ENCODE results near the gene AHRR.
"Not testable (repeated sequence)": the region's sequence is repeated elsewhere in the genome, so short reads cannot be mapped to it uniquely, and the experiment has no call there.

Gene AHRR

DNA sequence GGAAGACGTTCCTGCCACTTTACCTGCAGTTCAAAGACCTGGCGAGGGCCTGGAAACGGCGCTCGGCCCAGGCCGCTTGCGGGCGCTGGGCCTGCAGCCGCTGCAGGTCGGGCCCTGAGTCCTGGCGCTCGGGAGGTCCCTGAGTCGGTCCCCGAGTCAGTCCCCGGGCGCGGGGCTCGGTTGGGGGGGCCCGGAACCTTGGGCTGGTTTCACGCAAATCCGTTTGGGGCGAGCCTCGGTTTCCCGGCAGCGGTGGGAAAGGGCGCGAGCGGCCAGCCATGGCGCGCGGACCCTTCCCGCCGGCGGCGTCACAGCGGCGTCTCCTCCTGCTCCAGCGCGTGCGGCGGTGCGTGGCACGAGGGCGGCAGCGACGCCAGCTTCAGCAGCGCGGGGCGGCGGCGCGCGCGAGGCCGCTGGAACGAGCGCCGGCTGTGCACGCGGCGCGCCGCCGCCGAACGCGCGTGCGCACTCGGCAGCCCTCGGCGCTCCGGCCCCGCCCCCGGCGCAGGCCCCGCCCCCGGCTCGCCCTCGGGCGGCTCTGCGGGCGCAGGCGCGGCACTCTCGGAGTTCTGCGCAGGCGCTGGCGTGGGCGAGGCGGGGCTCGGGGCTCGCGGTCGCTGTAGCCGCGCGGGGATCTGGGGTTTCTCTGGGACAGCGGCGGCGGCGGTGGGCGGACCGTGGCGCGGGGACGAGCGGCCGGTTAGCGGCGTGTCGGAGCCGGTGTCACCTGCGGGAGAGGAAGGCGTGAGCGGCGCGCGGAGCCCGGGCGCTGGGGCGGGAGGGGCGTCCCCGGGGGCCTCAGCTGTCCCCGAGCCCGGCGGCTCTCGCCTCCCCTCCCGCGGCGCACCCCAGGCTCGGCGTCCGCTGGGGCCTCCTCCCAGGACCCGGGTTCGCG, 151.4 kb downstream of the AHRR start:
- TF ChIP-seq, protein P1, sequence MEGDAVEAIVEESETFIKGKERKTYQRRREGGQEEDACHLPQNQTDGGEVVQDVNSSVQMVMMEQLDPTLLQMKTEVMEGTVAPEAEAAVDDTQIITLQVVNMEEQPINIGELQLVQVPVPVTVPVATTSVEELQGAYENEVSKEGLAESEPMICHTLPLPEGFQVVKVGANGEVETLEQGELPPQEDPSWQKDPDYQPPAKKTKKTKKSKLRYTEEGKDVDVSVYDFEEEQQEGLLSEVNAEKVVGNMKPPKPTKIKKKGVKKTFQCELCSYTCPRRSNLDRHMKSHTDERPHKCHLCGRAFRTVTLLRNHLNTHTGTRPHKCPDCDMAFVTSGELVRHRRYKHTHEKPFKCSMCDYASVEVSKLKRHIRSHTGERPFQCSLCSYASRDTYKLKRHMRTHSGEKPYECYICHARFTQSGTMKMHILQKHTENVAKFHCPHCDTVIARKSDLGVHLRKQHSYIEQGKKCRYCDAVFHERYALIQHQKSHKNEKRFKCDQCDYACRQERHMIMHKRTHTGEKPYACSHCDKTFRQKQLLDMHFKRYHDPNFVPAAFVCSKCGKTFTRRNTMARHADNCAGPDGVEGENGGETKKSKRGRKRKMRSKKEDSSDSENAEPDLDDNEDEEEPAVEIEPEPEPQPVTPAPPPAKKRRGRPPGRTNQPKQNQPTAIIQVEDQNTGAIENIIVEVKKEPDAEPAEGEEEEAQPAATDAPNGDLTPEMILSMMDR (IDR thresholded peaks at IDR 0.05) = peak; percentile 59
- Histone ChIP-seq H3K27ac (peak overlapping the region; percentile 70), H3K79me2 (no peaks in the 10 kb centered on the region), H3K27me3 (ENCODE audit: control insufficient read depth, insufficient read depth, low read length) (no peaks in the 10 kb centered on the region), H2AFZ (peak overlapping the region; percentile 95), H3K9me3 (ENCODE audit: control insufficient read depth, low read length) (no peaks in the 10 kb centered on the region), H3K9ac (peak overlapping the region; percentile 89), H3K4me1 (peaks cover 4% of the 10 kb centered on the region), H3K4me2 (ENCODE audit: low read length) (peak overlapping the region; percentile 86), H3K36me3 (ENCODE audit: control insufficient read depth, insufficient read depth, low read length) (no peaks in the 10 kb centered on the region), H3K4me3 (ENCODE audit: low read depth, low read length) (peak overlapping the region; percentile 82)

DNA sequence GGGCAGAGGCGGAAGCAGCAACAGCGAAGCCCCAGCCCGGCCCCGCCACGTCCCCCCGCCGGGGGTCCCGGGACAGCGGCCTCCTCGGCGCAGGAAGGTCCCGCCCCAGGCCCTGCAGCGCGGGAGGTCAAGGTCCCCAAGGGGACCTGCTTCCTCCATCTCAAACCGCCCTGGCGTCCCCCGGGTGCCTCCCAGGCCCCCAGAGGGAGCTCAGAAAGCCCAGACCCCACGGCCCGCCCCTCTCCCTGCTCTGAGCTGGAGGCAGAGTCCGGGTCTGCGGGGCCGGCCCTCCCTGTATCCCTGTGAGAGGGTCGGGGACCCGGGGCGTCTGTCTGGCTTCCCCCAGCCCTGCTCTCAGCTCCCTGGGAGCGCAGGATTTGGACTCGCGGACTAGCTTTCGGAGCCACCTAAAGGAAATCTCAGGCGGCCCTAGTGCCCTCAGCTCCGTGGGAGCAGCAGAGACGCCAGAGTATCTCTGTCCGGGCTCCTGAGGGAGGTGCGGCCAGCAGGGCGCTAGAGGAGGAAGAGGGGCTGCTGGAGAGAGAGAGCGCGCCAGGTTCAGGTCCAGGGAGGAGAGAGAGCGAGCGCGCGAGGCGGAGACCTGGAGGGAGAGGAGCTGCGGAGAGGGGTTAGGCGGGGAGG, 152.2 kb downstream of the AHRR start:
- H3K9ac ChIP-seq = peak overlapping the region; percentile 21
- H3K9me3 ChIP-seq (ENCODE audit: control insufficient read depth, low read length) = no peaks in the 10 kb centered on the region
- peak overlapping the region; percentile 94 for H2AFZ ChIP-seq
- H3K27me3 ChIP-seq (ENCODE audit: control insufficient read depth, insufficient read depth, low read length) = no peaks in the 10 kb centered on the region
- H3K27ac ChIP-seq = peak overlapping the region; percentile 33
- peak overlapping the region; percentile 86 for H3K4me2 ChIP-seq (ENCODE audit: low read length)
- H3K36me3 ChIP-seq (ENCODE audit: control insufficient read depth, insufficient read depth, low read length) = no peaks in the 10 kb centered on the region
- no peaks in the 10 kb centered on the region for H3K79me2 ChIP-seq
- TF ChIP-seq, protein P1 (IDR thresholded peaks at IDR 0.05) = no peak
- peak overlapping the region; percentile 71 for H3K4me3 ChIP-seq (ENCODE audit: low read depth, low read length)
- peaks cover 4% of the 10 kb centered on the region for H3K4me1 ChIP-seq

DNA sequence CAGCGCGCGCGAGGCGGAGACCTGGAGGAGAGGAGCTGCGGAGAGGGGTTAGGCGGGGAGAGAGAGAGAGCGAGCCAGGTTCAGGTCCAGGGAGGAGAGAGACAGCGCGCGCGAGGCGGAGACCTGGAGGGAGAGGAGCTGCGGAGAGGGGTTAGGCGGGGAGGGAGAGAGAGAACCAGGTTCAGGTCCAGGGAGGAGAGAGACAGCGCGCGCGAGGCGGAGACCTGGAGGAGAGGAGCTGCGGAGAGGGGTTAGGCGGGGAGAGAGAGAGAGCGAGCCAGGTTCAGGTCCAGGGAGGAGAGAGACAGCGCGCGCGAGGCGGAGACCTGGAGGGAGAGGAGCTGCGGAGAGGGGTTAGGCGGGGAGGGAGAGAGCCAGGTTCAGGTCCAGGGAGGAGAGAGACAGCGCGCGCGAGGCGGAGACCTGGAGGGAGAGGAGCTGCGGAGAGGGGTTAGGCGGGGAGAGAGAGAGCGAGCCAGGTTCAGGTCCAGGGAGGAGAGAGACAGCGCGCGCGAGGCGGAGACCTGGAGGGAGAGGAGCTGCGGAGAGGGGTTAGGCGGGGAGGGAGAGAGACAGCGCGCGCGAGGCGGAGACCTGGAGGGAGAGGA, 152.8 kb downstream of the AHRR start:
- Histone ChIP-seq H3K4me2 (ENCODE audit: low read length) (peak overlapping the region; percentile 86), H3K4me3 (ENCODE audit: low read depth, low read length) (peak overlapping the region; percentile 71), H2AFZ (peak overlapping the region; percentile 94)
- not testable (repeated sequence) for H3K79me2 ChIP-seq; H3K9ac ChIP-seq; H3K27ac ChIP-seq; H3K4me1 ChIP-seq; H3K27me3 ChIP-seq (ENCODE audit: control insufficient read depth, insufficient read depth, low read length); H3K36me3 ChIP-seq (ENCODE audit: control insufficient read depth, insufficient read depth, low read length); H3K9me3 ChIP-seq (ENCODE audit: control insufficient read depth, low read length)

DNA sequence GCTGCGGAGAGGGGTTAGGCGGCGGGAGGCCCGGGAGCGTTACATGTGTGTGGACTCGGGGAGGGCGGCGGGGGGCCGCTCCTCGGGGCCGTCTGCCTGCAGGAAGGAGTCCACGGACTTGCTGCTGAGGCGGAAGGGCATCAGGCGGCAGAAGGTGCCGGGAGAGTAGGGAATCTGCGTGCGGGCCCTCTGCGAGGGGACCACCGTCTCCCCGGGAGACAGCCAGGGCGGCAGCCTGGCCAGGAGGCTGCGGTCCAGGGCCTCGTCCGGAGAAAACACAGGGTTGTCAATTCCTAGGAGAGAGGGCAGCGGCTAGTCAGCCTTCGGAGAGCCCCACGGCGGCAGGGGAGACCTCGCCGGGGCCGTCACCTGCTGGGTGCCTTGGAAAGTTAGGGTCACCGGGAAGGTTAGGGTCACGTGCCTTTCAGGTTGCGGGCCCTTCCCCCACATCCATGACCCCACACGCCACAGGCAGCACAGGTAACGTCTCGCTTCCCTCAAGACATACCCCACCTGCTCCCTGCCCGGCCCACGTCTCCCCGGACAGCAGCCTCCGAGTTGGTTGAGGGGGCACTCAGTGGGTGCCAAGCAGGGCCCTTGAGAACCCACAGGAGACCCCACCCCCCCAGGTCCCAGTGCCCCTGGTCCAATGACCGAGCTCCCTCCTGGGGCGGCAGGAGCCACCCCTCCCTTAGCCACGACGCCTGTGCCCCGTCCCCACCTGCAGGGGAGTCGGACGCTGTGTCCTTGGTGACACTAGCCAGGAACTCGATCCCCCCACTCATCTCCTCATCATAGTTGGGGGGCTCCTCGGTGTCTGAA, 153.5 kb downstream of the AHRR start:
- no peak overlapping the region for H3K9ac ChIP-seq
- no peaks in the 10 kb centered on the region for H3K27me3 ChIP-seq (ENCODE audit: control insufficient read depth, insufficient read depth, low read length)
- H3K4me1 ChIP-seq = peaks cover 4% of the 10 kb centered on the region
- no peaks in the 10 kb centered on the region for H3K36me3 ChIP-seq (ENCODE audit: control insufficient read depth, insufficient read depth, low read length)
- TF ChIP-seq, protein P1 (IDR thresholded peaks at IDR 0.05) = no peak
- no peaks in the 10 kb centered on the region for H3K9me3 ChIP-seq (ENCODE audit: control insufficient read depth, low read length)
- H3K27ac ChIP-seq = no peak overlapping the region
- peak overlapping the region; percentile 42 for H2AFZ ChIP-seq
- H3K79me2 ChIP-seq = no peaks in the 10 kb centered on the region
- H3K4me2 ChIP-seq (ENCODE audit: low read length) = no peak overlapping the region
- H3K4me3 ChIP-seq (ENCODE audit: low read depth, low read length) = peak overlapping the region; percentile 0
